Upper lobe of right lung (tissue), 1 donor: ENCODE measurements around the gene SERPINA9. TPM values are rescaled to one million over a fixed set of nuclear protein-coding genes. Genes with fewer than 3 reads are reported as not detected.

Experiments
- ATAC-seq: fragments of 200-7000 bp; cut with Tn5 transposase; one replicate; pipeline ENCODE4 v1.9.1; 2020; ENCODE audit warnings: mild to moderate bottlenecking, moderate library complexity
- DNase-seq: peaks from one replicate; pipeline ENCODE4 v3.0.0-alpha.2; 2020
- H3K27ac ChIP-seq: fragments of 200-600 bp; one replicate; pipeline ENCODE4 v1.8.0; 2022
- H3K27me3 ChIP-seq: fragments of 200-600 bp; one replicate; pipeline ENCODE4 v1.8.0; 2022; ENCODE audit warnings: mild to moderate bottlenecking
- H3K36me3 ChIP-seq: fragments of 200-600 bp; one replicate; pipeline ENCODE4 v1.8.0; 2022
- H3K4me1 ChIP-seq: fragments of 200-600 bp; one replicate; pipeline ENCODE4 v1.8.0; 2022
- H3K4me3 ChIP-seq: fragments of 200-600 bp; one replicate; pipeline ENCODE4 v1.8.0; 2022; ENCODE audit warnings: mild to moderate bottlenecking
- H3K9me3 ChIP-seq: fragments of 200-600 bp; one replicate; pipeline ENCODE4 v1.8.0; 2022
- intact Hi-C: fragments of 100-400 bp; cut with DNase I; formaldehyde crosslinking; loops from one replicate; pipeline ENCODE4 v1.11.0; 2022
- total RNA-seq: library from RNA; stranded (reverse); fragmentation: NEBNext Ultra II Directional; extraction: Animal tissue kit (Norgen Biotek cat#: 25700); gene quantifications from one replicate; pipeline ENCODE4 v1.2.1, GENCODE V29; 2021
- TF ChIP-seq, protein P1 (sequence below): fragments of 200-600 bp; IDR thresholded peaks from one replicate; pipeline ENCODE4 v1.8.0; 2022; ENCODE audit warnings: antibody characterized with exemption
- donor health status: DM: no; HTN: yes; CAD: no; lungs with severe emphysema.

The SERPINA9 gene
- total RNA-seq, 1 donor from 2014 or later, result not detected

DNA sequence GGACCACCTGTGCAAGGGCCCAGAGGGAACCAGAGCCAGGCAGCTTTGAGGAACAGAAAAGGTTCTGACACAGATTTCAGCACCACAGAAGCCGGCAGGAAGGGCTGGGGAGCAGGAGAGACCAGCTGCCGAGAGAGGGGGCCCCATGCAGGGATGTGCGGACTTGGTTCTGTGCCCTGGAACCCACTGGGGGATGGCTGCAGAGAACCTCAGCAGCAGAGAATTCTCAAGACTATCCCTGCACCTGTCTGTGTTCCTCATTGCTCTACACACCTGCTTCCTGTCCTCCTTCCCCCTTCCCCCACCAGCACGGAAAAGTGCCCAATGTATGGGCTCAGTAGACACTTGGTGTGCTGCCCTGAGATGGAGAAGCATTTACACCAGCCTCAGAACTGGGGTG, 3.2 kb downstream of the SERPINA9 start:
- TF ChIP-seq, protein P1, sequence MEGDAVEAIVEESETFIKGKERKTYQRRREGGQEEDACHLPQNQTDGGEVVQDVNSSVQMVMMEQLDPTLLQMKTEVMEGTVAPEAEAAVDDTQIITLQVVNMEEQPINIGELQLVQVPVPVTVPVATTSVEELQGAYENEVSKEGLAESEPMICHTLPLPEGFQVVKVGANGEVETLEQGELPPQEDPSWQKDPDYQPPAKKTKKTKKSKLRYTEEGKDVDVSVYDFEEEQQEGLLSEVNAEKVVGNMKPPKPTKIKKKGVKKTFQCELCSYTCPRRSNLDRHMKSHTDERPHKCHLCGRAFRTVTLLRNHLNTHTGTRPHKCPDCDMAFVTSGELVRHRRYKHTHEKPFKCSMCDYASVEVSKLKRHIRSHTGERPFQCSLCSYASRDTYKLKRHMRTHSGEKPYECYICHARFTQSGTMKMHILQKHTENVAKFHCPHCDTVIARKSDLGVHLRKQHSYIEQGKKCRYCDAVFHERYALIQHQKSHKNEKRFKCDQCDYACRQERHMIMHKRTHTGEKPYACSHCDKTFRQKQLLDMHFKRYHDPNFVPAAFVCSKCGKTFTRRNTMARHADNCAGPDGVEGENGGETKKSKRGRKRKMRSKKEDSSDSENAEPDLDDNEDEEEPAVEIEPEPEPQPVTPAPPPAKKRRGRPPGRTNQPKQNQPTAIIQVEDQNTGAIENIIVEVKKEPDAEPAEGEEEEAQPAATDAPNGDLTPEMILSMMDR, result no peak
- Histone ChIP-seq H3K4me3 (no peak overlapping the region), H3K27me3 (no peaks in the 10 kb centered on the region), H3K4me1 (no peaks in the 10 kb centered on the region), H3K27ac (no peak overlapping the region), H3K9me3 (no peaks in the 10 kb centered on the region), H3K36me3 (no peaks in the 10 kb centered on the region)
- no peak for ATAC-seq
- DNase-seq, result no peak
- intact Hi-C loops, result no loop called here

DNA sequence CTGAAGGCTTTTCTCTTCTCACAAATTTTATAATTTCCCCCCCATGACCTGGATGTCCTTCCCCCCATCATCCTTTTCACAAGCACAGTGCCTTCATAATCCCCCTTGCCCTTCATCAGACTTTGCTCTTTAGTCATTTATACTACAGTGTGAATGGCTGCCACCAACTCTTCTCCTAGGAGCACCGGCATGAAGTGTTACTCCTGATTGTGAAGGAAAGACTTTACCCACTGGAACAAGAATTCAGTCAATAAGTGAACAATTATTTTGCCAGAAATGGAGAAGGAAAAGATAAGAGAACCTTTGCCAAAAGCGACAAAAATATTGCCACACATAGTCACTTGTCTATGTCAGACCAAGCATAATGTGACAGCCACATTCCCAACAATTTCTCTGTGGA, 5.0 kb downstream of the SERPINA9 start:
- no peaks in the 10 kb centered on the region for H3K27me3 ChIP-seq
- H3K4me1 ChIP-seq, result no peaks in the 10 kb centered on the region
- H3K27ac ChIP-seq, result no peak overlapping the region
- intact Hi-C loops, result no loop called here
- ATAC-seq (no peak), DNase-seq (no peak)
- no peaks in the 10 kb centered on the region for H3K9me3 ChIP-seq
- TF ChIP-seq, protein P1, result no peak
- H3K4me3 ChIP-seq, result no peak overlapping the region
- H3K36me3 ChIP-seq, result no peaks in the 10 kb centered on the region

DNA sequence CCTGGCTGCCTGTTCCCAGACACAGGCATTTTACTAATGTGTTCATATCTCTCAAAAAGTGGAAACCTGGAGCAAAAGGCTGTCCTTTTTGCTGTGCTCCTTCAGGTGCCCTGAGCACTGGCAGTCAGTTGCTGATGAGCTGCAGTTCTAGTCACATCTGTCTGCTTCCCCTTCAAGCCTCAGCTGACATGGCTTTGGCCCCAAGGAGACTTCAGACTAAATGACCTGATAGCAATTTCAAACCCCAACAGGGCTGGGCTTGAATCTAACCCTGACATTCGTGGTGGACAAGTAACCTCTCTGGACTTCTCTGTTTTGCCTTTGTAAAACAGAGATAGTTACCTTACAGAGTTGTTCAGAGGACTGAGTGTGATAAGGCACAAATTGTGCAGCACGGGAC, 5.7 kb downstream of the SERPINA9 start:
- DNase-seq (no peak), ATAC-seq (no peak)
- Histone ChIP-seq H3K27ac (no peak overlapping the region), H3K4me1 (no peaks in the 10 kb centered on the region), H3K4me3 (no peak overlapping the region), H3K27me3 (no peaks in the 10 kb centered on the region), H3K36me3 (no peaks in the 10 kb centered on the region), H3K9me3 (no peaks in the 10 kb centered on the region)
- TF ChIP-seq, protein P1, result no peak
- intact Hi-C loops, result no loop called here

DNA sequence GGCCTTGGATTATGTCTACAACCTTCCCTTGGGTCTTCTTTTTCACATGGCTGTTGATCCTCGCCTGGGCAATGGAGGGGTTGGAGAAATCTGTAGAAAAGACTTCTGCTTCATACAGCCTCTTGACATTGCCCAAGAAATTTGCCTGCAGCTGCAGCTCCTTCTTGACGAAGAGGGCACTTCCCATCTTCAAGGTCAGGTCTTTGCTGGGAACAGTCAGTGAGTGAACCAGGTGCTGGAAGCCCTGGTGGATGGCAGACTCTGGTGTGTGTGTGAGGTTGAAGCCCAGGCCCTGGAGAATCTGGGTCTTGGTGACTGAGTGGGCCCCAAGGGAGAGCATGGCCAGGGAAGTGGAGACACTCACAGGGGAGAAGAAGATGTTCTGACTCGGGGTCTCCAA, 6.7 kb downstream of the SERPINA9 start:
- Histone ChIP-seq H3K4me1 (no peaks in the 10 kb centered on the region), H3K36me3 (no peaks in the 10 kb centered on the region), H3K4me3 (no peak overlapping the region), H3K27ac (no peak overlapping the region), H3K9me3 (no peaks in the 10 kb centered on the region), H3K27me3 (no peaks in the 10 kb centered on the region)
- TF ChIP-seq, protein P1, result no peak
- no peak for ATAC-seq
- DNase-seq, result no peak
- intact Hi-C loops, result no loop called here

DNA sequence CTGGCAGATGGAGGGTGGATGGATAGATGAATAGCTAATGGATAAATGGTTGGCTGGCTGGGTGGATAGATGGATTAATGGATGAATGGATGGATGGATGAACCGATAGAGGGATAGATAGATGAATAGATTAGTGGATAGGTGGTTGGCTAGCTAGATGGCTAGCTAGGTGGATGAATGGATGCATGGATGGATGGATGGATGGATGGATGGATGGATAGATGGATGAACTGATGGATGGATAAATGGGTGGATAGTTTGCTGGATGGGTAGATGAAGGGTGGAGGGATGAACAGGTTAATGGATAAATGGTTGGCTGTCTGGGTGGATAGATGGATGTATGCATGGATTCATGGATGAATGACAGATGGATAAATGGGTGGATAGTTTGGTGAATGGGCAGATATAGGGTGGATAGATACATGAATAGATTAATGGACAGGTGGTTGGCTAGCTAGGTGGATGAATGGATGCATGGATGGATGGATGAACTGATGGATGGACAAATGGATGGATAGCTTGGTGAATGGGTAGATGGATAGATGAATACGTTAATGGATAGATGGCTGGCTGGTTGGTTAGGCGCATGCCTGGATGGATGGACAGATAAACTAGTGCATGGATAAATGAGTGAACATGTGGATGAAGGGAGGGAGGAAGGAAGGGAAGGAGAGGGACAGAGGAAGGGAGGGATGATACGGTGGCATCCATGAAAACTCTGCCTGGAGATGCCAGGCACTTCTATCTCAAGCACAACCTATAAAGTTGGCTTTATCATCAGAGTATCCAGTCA, 8.1 kb downstream of the SERPINA9 start:
- ATAC-seq, result no peak
- intact Hi-C loops, result no loop called here
- TF ChIP-seq, protein P1, result no peak
- H3K4me1 ChIP-seq, result no peaks in the 10 kb centered on the region
- no peaks in the 10 kb centered on the region for H3K27me3 ChIP-seq
- no peak overlapping the region for H3K27ac ChIP-seq
- no peaks in the 10 kb centered on the region for H3K36me3 ChIP-seq
- no peak overlapping the region for H3K4me3 ChIP-seq
- H3K9me3 ChIP-seq, result no peaks in the 10 kb centered on the region
- no peak for DNase-seq
